ENCODE data around the gene SPDYE6.
"Not testable (repeated sequence)": the region's sequence is repeated elsewhere in the genome, so short reads cannot be mapped to it uniquely, and the experiment has no call there.

SPDYE6 gene

GRCh38 chr7:102312317-102312716, 43.9 kb downstream of the SPDYE6 start:
- H3K27ac Mint-ChIP-seq: no peak overlapping the region
- H3K36me3 Mint-ChIP-seq: peaks cover 11% of the 10 kb centered on the region
- H3K4me3 Mint-ChIP-seq: no peak overlapping the region
- H3K4me1 Mint-ChIP-seq: peaks cover 12% of the 10 kb centered on the region
- H3K9me3 Mint-ChIP-seq: no peaks in the 10 kb centered on the region
- ATAC-seq (no peak), DNase-seq (ENCODE audit: low spot score in 2 of 2) (no peak)

DNA sequence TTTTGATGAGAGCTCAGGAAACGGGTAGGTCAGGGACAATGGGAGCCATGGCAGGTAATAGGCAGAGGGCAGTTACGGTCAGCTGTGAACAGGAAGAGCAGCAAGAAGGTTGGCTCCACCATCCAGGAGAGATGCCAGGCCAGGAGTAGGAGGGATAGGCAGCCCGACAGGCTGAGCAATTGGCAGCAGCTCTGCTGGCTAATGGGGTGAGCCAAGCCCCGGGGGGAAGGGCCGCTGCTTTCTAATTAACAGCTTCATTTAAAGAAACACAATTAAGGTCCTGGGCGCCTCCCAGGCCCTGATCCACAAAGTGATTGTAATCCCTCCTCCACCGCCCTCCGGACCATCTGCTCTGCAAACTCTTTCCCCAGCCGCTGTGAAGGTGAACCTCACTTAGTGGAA, 45.8 kb downstream of the SPDYE6 start:
- no peak for DNase-seq (ENCODE audit: low spot score in 2 of 2)
- no peak for ATAC-seq
- Mint-ChIP-seq H3K27ac (no peak overlapping the region), H3K4me1 (peaks cover 26% of the 10 kb centered on the region), H3K36me3 (peaks cover 12% of the 10 kb centered on the region), H3K4me3 (no peak overlapping the region), H3K9me3 (no peaks in the 10 kb centered on the region)

- peak in 1 of 2 donors; percentile 75 for DNase-seq (ENCODE audit: low spot score in 2 of 2)
Measured at GRCh38 chr7:102306916-102307677, 49.1 kb downstream of the SPDYE6 start.

GRCh38 chr7:102305414-102306268, 50.6 kb downstream of the SPDYE6 start:
- ATAC-seq (no peak), DNase-seq (ENCODE audit: low spot score in 2 of 2) (no peak)
- Mint-ChIP-seq H3K4me3 (no peak overlapping the region), H3K27ac (no peak overlapping the region), H3K4me1 (peaks cover 27% of the 10 kb centered on the region), H3K9me3 (no peaks in the 10 kb centered on the region), H3K36me3 (peaks cover 11% of the 10 kb centered on the region)

More at GRCh38 chr7:102306916-102307677, 49.1 kb downstream of the SPDYE6 start:
- peak; percentile 87 for ATAC-seq
- H3K27ac Mint-ChIP-seq: peak overlapping the region; percentile 84
- peaks cover 6% of the 10 kb centered on the region for H3K36me3 Mint-ChIP-seq
- peaks cover 27% of the 10 kb centered on the region for H3K4me1 Mint-ChIP-seq
- H3K9me3 Mint-ChIP-seq: no peaks in the 10 kb centered on the region
- peak overlapping the region; percentile 50 for H3K4me3 Mint-ChIP-seq

GRCh38 chr7:102304668-102305067, 51.6 kb downstream of the SPDYE6 start:
- no peak for ATAC-seq
- Mint-ChIP-seq H3K4me1 (peaks cover 27% of the 10 kb centered on the region), H3K9me3 (no peaks in the 10 kb centered on the region), H3K36me3 (peaks cover 11% of the 10 kb centered on the region), H3K27ac (peak overlapping the region; percentile 32), H3K4me3 (no peak overlapping the region)
- no peak for DNase-seq (ENCODE audit: low spot score in 2 of 2)

DNA sequence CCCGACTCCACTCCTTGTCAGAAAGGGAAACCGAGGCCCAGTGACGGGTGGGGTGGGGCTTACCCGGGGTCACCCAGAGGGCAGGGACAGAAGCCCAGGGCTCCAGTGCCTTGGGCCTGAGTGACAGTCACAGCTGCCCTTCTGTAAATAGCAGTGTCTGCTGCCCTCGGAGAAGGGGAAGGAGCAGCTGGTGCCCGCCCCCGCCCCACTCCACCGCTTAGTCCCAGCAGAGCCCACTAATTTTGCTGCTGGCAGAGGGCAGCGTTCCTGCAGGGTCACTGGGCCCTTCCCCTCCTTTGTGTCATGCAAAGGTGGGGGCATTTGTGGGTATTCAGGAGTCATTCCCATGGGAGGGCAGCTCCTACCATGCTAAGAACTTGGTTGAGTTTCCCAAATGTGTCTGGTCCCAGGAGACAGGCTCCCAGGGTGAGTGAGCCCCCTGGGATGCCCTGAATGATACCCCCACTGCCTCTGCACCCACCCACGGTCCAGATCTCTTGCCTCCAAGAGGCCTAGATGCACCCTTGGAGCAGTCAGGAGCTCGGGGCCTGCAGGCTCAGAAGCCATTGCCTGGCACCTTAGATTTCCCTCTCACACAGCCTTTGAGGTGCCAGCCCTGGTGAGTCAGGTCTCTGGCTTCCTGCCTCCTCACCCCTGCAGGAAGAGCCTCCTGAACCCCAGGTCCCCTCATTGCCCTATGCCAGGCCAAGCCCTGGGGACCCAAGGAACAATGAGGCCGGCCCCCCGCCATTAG, 52.4 kb downstream of the SPDYE6 start:
- Mint-ChIP-seq H3K36me3 (peaks cover 11% of the 10 kb centered on the region), H3K9me3 (no peaks in the 10 kb centered on the region), H3K27ac (no peak overlapping the region), H3K4me1 (peaks cover 27% of the 10 kb centered on the region), H3K4me3 (no peak overlapping the region)
- no peak for DNase-seq (ENCODE audit: low spot score in 2 of 2)
- no peak for ATAC-seq

GRCh38 chr7:102302025-102302424, 54.2 kb downstream of the SPDYE6 start:
- ATAC-seq (no peak), DNase-seq (ENCODE audit: low spot score in 2 of 2) (no peak)
- peaks cover 5% of the 10 kb centered on the region for H3K36me3 Mint-ChIP-seq
- H3K4me1 Mint-ChIP-seq: peaks cover 12% of the 10 kb centered on the region
- peak overlapping the region; percentile 64 for H3K27ac Mint-ChIP-seq
- H3K9me3 Mint-ChIP-seq: no peaks in the 10 kb centered on the region
- H3K4me3 Mint-ChIP-seq: no peak overlapping the region

DNA sequence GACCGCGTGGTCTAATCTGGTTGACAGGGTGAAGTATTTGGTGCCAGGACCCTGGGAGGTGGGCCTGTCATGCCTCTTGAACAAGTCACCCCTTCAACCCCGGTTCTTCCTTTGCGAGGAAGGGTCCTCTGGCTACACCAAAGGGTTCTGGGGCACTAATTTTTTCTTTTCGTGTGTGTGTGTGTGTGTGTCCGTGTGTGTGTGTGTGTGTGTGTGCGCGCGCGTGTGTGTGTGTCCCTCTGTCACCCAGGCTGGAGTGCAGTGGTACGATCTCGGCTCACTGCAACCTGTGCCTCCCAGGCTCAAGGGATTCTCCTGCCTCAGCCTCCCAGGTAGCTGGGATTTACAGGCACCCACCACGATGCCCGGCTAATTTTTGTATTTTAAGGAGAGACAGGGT, 54.9 kb downstream of the SPDYE6 start:
- H3K4me3 Mint-ChIP-seq; H3K4me1 Mint-ChIP-seq; H3K36me3 Mint-ChIP-seq; H3K9me3 Mint-ChIP-seq; DNase-seq (ENCODE audit: low spot score in 2 of 2); H3K27ac Mint-ChIP-seq; ATAC-seq: not testable (repeated sequence)

GRCh38 chr7:102300643-102301221, 55.5 kb downstream of the SPDYE6 start:
- peaks cover 5% of the 10 kb centered on the region for H3K36me3 Mint-ChIP-seq
- peaks cover 4% of the 10 kb centered on the region for H3K4me1 Mint-ChIP-seq
- H3K4me3 Mint-ChIP-seq: no peak overlapping the region
- ATAC-seq (no peak), DNase-seq (ENCODE audit: low spot score in 2 of 2) (no peak)
- no peaks in the 10 kb centered on the region for H3K9me3 Mint-ChIP-seq
- no peak overlapping the region for H3K27ac Mint-ChIP-seq

- DNase-seq (ENCODE audit: low spot score in 2 of 2) (no peak), ATAC-seq (no peak)
- no peaks in the 10 kb centered on the region for H3K4me1 Mint-ChIP-seq
- peaks cover 5% of the 10 kb centered on the region for H3K36me3 Mint-ChIP-seq
- no peaks in the 10 kb centered on the region for H3K9me3 Mint-ChIP-seq
- H3K27ac Mint-ChIP-seq: no peak overlapping the region
- H3K4me3 Mint-ChIP-seq: no peak overlapping the region
Measured at GRCh38 chr7:102297487-102298218, 58.6 kb downstream of the SPDYE6 start.

DNA sequence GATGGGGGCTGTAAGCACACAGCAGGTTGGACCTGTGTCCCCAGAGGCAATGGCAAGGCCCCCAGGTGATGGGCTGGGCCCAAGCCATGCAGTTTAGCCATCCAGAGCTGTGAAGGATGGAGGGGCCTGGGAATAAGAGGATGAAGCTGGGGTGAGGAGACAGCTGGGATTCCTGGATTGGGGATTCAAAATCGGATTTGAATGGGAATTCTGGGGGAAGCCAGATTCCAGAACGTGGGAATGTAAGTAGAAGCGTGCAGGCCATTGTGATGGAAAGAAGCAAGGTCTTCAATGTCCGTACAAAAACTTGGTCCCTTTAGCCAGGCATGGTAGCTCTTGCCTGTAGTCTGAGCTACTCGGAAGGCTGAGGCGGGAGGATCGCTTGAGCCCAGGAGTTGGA, 59.7 kb downstream of the SPDYE6 start:
- no peak overlapping the region for H3K27ac Mint-ChIP-seq
- H3K9me3 Mint-ChIP-seq: no peaks in the 10 kb centered on the region
- DNase-seq (ENCODE audit: low spot score in 2 of 2): no peak
- H3K36me3 Mint-ChIP-seq: peaks cover 5% of the 10 kb centered on the region
- H3K4me1 Mint-ChIP-seq: peaks cover 6% of the 10 kb centered on the region
- no peak for ATAC-seq
- H3K4me3 Mint-ChIP-seq: no peak overlapping the region

- no peak for ATAC-seq
- H3K36me3 Mint-ChIP-seq: peaks cover under 1% of the 10 kb centered on the region
- H3K4me3 Mint-ChIP-seq: no peak overlapping the region
- no peak overlapping the region for H3K27ac Mint-ChIP-seq
- peaks cover 10% of the 10 kb centered on the region for H3K4me1 Mint-ChIP-seq
- no peaks in the 10 kb centered on the region for H3K9me3 Mint-ChIP-seq
- DNase-seq (ENCODE audit: low spot score in 2 of 2): no peak
Measured at GRCh38 chr7:102296179-102296438, 60.1 kb downstream of the SPDYE6 start.
